Measurements from ENCODE around the gene CSF2. TPM values are rescaled to one million over a fixed set of nuclear protein-coding genes. Genes with fewer than 3 reads are reported as not detected.

Gene CSF2
- total RNA-seq, 2 experiments from 2014 or later, result not detected

GRCh38 chr5:132053483-132053882 is 20.1 kb upstream of the CSF2 start:
- BruUV-seq (replicated peaks), result no TSS peak
- Histone ChIP-seq H3K9me3 (ENCODE audit: low read length) (no peaks in the 10 kb centered on the region), H3K9me2 (ENCODE audit: insufficient read depth, low read length) (no peaks in the 10 kb centered on the region), H3K36me3 (ENCODE audit: insufficient read depth, low read length) (no peaks in the 10 kb centered on the region), H3K4me1 (ENCODE audit: insufficient read depth, low read length, poor library complexity, severe bottlenecking) (no peaks in the 10 kb centered on the region), H3K79me2 (ENCODE audit: insufficient read depth, low read depth, low read length) (no peaks in the 10 kb centered on the region), H3K27ac (ENCODE audit: low read depth, low read length, poor library complexity, severe bottlenecking) (no peak overlapping the region), H2AFZ (ENCODE audit: low read length) (no peak overlapping the region), H3K4me3 (ENCODE audit: low read depth, low read length, poor library complexity, severe bottlenecking) (no peak overlapping the region), H4K20me1 (ENCODE audit: insufficient read depth, low read length) (no peaks in the 10 kb centered on the region), H3K4me2 (ENCODE audit: low read length) (no peak overlapping the region)
- TF ChIP-seq EZH2phosphoT487 (IDR thresholded peaks at IDR 0.05; ENCODE audit: borderline replicate concordance, low read depth, low read length) (no peak), CTCF (conservative IDR thresholded peaks at IDR 0.05; ENCODE audit: low read length) (no peak)
- DNase-seq (ENCODE audit: low spot score), result no peak
- intact Hi-C loops (cut with micrococcal nuclease; ENCODE audit: unreplicated experiment), result no loop called here
- ChIA-PET POLR2A (no interaction called here), CTCF (ENCODE audit: unreplicated experiment) (no interaction called here)

- intact Hi-C loops (cut with micrococcal nuclease; ENCODE audit: unreplicated experiment), result no loop called here
- Histone ChIP-seq H3K4me3 (ENCODE audit: low read depth, low read length, poor library complexity, severe bottlenecking) (no peak overlapping the region), H3K4me2 (ENCODE audit: low read length) (no peak overlapping the region), H2AFZ (ENCODE audit: low read length) (no peak overlapping the region), H3K79me2 (ENCODE audit: insufficient read depth, low read depth, low read length) (no peaks in the 10 kb centered on the region), H4K20me1 (ENCODE audit: insufficient read depth, low read length) (no peaks in the 10 kb centered on the region), H3K9me3 (ENCODE audit: low read length) (no peaks in the 10 kb centered on the region), H3K36me3 (ENCODE audit: insufficient read depth, low read length) (no peaks in the 10 kb centered on the region), H3K27ac (ENCODE audit: low read depth, low read length, poor library complexity, severe bottlenecking) (no peak overlapping the region), H3K4me1 (ENCODE audit: insufficient read depth, low read length, poor library complexity, severe bottlenecking) (no peaks in the 10 kb centered on the region), H3K9me2 (ENCODE audit: insufficient read depth, low read length) (no peaks in the 10 kb centered on the region)
- CTCF ChIA-PET (ENCODE audit: unreplicated experiment), result no interaction called here
- BruUV-seq (replicated peaks), result no TSS peak
- POLR2A ChIA-PET, result no interaction called here
- no peak for DNase-seq (ENCODE audit: low spot score)
- TF ChIP-seq EZH2phosphoT487 (IDR thresholded peaks at IDR 0.05; ENCODE audit: borderline replicate concordance, low read depth, low read length) (no peak), CTCF (conservative IDR thresholded peaks at IDR 0.05; ENCODE audit: low read length) (no peak)
Observed at GRCh38 chr5:132054031-132054696, 19.4 kb upstream of the CSF2 start.

- TF ChIP-seq EZH2phosphoT487 (IDR thresholded peaks at IDR 0.05; ENCODE audit: borderline replicate concordance, low read depth, low read length) (no peak), CTCF (conservative IDR thresholded peaks at IDR 0.05; ENCODE audit: low read length) (no peak)
- H3K4me3 ChIP-seq (ENCODE audit: low read depth, low read length, poor library complexity, severe bottlenecking), result no peak overlapping the region
- no peak for DNase-seq (ENCODE audit: low spot score)
- H3K4me1 ChIP-seq (ENCODE audit: insufficient read depth, low read length, poor library complexity, severe bottlenecking), result no peaks in the 10 kb centered on the region
- H3K9me3 ChIP-seq (ENCODE audit: low read length), result no peaks in the 10 kb centered on the region
- ChIA-PET POLR2A (interaction anchor here (1.0 kb wide), 1 partner anchor 9 kb away, joined by 3 read pairs; no protein-coding TSS in a partner anchor), CTCF (ENCODE audit: unreplicated experiment) (no interaction called here)
- H3K27ac ChIP-seq (ENCODE audit: low read depth, low read length, poor library complexity, severe bottlenecking), result no peak overlapping the region
- no peaks in the 10 kb centered on the region for H3K36me3 ChIP-seq (ENCODE audit: insufficient read depth, low read length)
- H3K79me2 ChIP-seq (ENCODE audit: insufficient read depth, low read depth, low read length), result no peaks in the 10 kb centered on the region
- BruUV-seq (replicated peaks), result no TSS peak
- H3K9me2 ChIP-seq (ENCODE audit: insufficient read depth, low read length), result no peaks in the 10 kb centered on the region
- intact Hi-C loops (cut with micrococcal nuclease; ENCODE audit: unreplicated experiment), result no loop called here
- no peak overlapping the region for H3K4me2 ChIP-seq (ENCODE audit: low read length)
- H4K20me1 ChIP-seq (ENCODE audit: insufficient read depth, low read length), result no peaks in the 10 kb centered on the region
- H2AFZ ChIP-seq (ENCODE audit: low read length), result no peak overlapping the region
Observed at GRCh38 chr5:132054697-132055440, 18.7 kb upstream of the CSF2 start.

Measured in OCI-LY7 (cell line).